ENCODE results near the gene TUBA1C.
A peak's percentile ranks its signal among the peaks of the same experiment; 100 is the strongest.
"Not testable (repeated sequence)": the region's sequence is repeated elsewhere in the genome, so short reads cannot be mapped to it uniquely, and the experiment has no call there.

The TUBA1C gene

GRCh38 chr12:49310451-49311000 is 45.6 kb downstream of the TUBA1C start:
- not testable (repeated sequence) for DNase-seq (ENCODE audit: low read depth, low spot score)

- DNase-seq (ENCODE audit: low read depth, low spot score): no peak
Observed at GRCh38 chr12:49314811-49315210, 49.9 kb downstream of the TUBA1C start.

GRCh38 chr12:49317118-49317517 is 52.2 kb downstream of the TUBA1C start:
- DNase-seq (ENCODE audit: low read depth, low spot score): not testable (repeated sequence)

- DNase-seq (ENCODE audit: low read depth, low spot score): not testable (repeated sequence)
Observed at GRCh38 chr12:49320411-49321103, 55.7 kb downstream of the TUBA1C start.

GRCh38 chr12:49322367-49322707 is 57.5 kb downstream of the TUBA1C start:
- no peak for DNase-seq (ENCODE audit: low read depth, low spot score)

GRCh38 chr12:49322708-49323523 is 58.0 kb downstream of the TUBA1C start, which contains the start of gene TROAP:
Gene TROAP, plus strand, starts transcription at chr12:49323255. Its CDS starts 354 bp downstream, at chr12:49323609.
- DNase-seq (ENCODE audit: low read depth, low spot score): peak; percentile 93

GRCh38 chr12:49323524-49324097 is 58.7 kb downstream of the TUBA1C start:
- no peak for DNase-seq (ENCODE audit: low read depth, low spot score)
